Uterus (tissue), 2 donors: ENCODE results near the gene EPPIN.
"Not testable (repeated sequence)": the region's sequence is repeated elsewhere in the genome, so short reads cannot be mapped to it uniquely, and the experiment has no call there.

Source experiments
- CTCF ChIP-seq, 4 experiments: fragments of 200-600 bp in 2 of 4; fragments of 450-650 bp in 2 of 4; sonication (generic) in 2 of 4; IDR thresholded peaks; one replicate each; pipeline ENCODE4 v1.5.1; 2016 to 2019; ENCODE audit warnings: antibody characterized with exemption in 4 of 4, mild to moderate bottlenecking in 2 of 4, moderate library complexity in 1 of 4
- POLR2A ChIP-seq, 2 donors: fragments of 450-650 bp; IDR thresholded peaks; one replicate each; pipeline ENCODE4 v1.6.1; 2016; ENCODE audit warnings: antibody characterized with exemption in 2 of 2, mild to moderate bottlenecking in 1 of 2, moderate library complexity in 1 of 2

GRCh38 chr20:45585986-45586385, 38.8 kb upstream of the EPPIN start:
- TF ChIP-seq CTCF, POLR2A (IDR thresholded peaks at IDR 0.05): not testable (repeated sequence)
